Activated CD8-positive, alpha-beta memory T cell treated with anti-CD3 and anti-CD28 coated beads, Interleukin-2, amount 50 U/mL, for 24 hours (primary cell): ENCODE measurements around the gene FOXD4.
"Not testable (repeated sequence)": the region's sequence is repeated elsewhere in the genome, so short reads cannot be mapped to it uniquely, and the experiment has no call there.

ENCODE experiments used
- DNase-seq: peaks from one replicate; pipeline ENCODE4 v3.0.0-alpha.2; 2020; ENCODE audit errors: extremely low read depth

Gene FOXD4

DNA sequence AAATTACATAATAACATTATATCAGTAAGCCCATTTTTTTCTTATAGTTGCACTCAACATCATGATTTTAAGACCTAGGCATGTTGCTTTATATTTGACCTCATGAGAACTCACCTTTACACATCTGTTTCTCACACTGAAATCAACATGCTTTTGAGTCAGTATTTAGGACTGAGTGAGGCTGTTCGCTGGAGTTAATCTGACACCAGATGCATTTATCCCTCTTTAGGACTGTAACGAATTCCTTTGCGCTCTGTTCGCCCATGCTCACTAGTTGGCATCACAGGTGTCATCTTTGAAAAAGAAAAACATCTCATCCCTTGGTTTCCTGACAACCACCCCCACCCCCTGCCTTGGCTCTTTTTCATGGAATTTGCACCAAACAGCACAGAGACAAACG lies 24.3 kb downstream of the FOXD4 start:
- not testable (repeated sequence) for DNase-seq

DNA sequence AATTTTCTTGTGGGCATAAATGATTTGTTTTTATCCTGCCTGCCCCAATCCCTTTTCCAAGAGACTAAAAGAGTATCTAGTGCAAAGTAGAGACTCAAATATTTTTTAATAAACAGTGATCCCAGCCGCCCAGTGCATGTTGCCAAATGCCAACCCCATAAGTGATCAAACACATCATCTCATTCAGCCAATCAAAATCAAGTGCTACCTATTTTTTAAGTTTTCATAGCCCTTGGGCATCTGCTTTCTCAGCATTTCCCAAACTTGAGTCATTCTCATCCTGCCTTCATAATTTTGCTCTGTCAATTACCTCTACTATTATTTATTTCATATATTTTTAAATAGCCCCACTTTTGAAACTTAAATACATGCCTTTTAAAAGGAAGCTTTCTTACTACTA lies 27.4 kb downstream of the FOXD4 start:
- not testable (repeated sequence) for DNase-seq

DNA sequence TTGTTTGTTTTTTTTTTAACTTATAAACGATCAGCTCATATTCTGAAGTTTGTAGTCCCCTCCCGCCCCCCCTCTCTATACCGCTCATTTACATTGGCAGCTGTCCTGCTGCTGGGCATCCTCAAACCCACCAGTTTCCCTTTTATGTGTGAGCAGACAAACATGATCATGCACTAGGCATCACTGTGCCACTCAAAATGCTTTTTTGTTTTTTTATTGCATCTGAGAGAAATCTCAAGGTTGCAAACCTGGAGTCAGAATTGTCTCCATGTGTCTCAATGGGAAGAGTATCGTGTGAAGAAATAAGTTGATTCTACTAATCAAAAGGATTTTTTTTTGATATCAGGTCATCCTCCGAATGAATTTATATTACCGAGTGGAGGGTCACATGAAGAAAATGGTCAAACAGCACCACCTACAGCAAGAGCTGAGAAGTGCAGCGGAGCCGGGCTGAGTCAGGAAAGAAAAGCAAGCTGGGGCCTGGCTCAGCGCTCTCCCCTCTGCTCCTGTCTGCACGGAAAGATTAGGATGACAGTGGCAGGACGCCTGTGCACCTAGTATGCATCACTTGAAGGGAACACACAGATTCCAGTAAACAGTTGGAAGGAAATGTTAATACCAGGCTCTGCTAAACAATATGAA lies 29.7 kb downstream of the FOXD4 start:
- DNase-seq, result not testable (repeated sequence)

DNA sequence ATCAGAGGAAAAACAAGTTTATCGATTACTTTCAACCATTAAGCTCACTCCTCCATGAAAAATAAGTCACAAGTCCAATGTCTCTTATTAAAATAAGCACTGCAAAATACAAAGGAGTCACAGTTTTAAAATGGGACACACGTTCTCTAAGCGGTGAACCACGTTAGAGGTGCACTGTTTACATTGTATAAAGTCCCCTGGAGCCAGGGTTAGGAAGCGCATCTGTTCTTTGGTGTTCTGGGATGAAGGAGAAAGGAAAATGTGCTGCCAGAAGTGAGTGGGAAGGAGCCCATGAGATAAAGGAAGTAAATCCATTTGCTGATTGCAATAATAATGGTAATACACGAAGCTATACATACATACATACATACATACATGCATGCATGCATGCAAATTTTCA lies 30.4 kb downstream of the FOXD4 start:
- DNase-seq, result not testable (repeated sequence)

GRCh38 chr9:87105-87504 lies 31.1 kb downstream of the FOXD4 start:
- not testable (repeated sequence) for DNase-seq

GRCh38 chr9:86697-87096 lies 31.5 kb downstream of the FOXD4 start:
- DNase-seq, result not testable (repeated sequence)

DNA sequence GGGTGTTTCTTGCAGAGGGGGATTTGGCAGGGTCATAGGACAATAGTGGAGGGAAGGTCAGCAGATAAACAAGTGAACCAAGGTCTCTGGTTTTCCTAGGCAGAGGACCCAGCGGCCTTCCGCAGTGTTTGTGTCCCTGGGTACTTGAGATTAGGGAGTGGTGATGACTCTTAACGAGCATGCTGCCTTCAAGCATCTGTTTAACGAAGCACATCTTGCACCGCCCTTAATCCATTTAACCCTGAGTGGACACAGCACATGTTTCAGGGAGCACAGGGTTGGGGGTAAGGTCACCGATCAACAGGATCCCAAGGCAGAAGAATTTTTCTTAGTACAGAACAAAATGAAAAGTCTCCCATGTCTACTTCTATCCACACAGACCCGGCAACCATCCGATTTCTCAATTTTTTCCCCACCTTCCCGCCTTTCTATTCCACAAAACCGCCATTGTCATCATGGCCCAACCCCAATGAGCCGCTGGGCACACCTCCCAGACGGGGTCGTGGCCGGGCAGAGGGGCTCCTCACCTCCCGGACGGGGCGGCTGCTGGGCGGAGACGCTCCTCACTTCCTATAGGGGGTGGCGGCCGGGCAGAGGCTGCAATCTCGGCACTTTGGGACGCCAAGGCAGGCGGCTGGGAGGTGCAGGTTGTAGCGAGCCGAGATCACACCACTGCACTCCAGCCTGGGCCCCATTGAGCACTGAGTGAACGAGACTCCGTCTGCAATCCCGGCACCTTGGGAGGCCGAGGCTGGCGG lies 35.1 kb downstream of the FOXD4 start:
- DNase-seq, result not testable (repeated sequence)

DNA sequence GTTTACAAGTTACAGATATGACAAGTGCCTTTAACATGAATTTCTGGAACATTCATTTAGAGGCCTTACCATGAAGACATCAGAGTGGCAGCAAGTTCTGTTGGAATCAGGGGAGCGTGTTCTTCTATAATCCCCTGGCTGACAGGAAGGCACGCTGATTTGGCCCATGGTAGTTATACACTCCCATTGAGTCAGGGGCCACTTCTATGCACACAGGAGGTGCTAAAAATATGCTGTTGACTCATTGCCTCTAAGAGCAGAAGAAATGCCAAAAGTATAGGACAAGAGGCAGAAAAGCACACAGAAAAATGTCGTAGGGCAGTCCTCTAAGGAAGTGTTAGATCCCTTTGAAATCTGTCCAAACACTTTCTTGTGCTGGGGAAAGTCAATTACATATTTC lies 39.9 kb downstream of the FOXD4 start:
- DNase-seq, result not testable (repeated sequence)

GRCh38 chr9:76389-76788 lies 41.8 kb downstream of the FOXD4 start:
- not testable (repeated sequence) for DNase-seq

GRCh38 chr9:73900-74525 lies 44.2 kb downstream of the FOXD4 start:
- not testable (repeated sequence) for DNase-seq

- DNase-seq, result not testable (repeated sequence)
Observed at GRCh38 chr9:73076-73899, 44.9 kb downstream of the FOXD4 start.
